ENCODE data around the gene AFF2. TPM values are rescaled to one million over a fixed set of nuclear protein-coding genes. Genes with fewer than 3 reads are reported as not detected.

The AFF2 gene
- polyA plus RNA-seq, 1 experiment, result 0.04 TPM

DNA sequence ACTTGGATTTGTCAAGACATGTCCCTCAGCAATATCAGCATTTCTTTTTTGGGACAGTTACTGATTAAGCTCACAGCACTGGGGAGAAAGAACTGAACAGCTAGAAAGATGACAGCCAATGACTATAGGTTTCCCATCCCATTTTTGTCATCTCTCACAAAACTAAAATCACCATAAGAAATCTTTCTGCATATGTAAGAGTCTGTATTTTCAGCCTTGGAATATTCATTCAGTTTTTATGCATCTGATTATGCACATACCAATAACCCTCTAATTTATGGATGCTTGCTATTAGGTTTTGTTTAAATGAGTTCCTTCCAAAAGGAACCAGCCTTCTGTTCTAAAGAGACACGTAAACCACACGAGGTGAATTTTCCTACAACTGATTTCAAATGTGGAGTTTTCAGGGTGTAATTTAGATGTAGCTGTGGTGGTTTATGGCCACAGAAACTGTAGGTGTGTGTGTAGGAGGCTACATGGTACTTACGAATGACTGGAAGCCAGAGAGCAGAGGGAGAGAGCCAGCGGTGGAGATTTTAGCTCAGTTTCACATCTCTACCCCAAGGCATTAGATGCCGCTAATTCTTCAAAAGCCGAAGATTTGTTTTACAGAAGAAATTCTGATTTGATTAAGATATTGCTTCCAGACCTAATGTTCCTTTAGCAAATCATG, 55.3 kb downstream of the AFF2 start:
- no peak overlapping the region for H3K27ac ChIP-seq (ENCODE audit: low read depth, low read length)
- H3K9me3 ChIP-seq (ENCODE audit: control insufficient read depth, insufficient read depth, low read length), result no peaks in the 10 kb centered on the region
- no peak for DNase-seq (ENCODE audit: low read depth, low spot score)
- ChIA-PET CTCF (no interaction called here), POLR2A (no interaction called here)
- H3K27me3 ChIP-seq (ENCODE audit: control insufficient read depth, insufficient read depth, low read length), result no peaks in the 10 kb centered on the region
- no peak overlapping the region for H3K4me3 ChIP-seq (ENCODE audit: low read depth, low read length)
- TF ChIP-seq, protein P1, sequence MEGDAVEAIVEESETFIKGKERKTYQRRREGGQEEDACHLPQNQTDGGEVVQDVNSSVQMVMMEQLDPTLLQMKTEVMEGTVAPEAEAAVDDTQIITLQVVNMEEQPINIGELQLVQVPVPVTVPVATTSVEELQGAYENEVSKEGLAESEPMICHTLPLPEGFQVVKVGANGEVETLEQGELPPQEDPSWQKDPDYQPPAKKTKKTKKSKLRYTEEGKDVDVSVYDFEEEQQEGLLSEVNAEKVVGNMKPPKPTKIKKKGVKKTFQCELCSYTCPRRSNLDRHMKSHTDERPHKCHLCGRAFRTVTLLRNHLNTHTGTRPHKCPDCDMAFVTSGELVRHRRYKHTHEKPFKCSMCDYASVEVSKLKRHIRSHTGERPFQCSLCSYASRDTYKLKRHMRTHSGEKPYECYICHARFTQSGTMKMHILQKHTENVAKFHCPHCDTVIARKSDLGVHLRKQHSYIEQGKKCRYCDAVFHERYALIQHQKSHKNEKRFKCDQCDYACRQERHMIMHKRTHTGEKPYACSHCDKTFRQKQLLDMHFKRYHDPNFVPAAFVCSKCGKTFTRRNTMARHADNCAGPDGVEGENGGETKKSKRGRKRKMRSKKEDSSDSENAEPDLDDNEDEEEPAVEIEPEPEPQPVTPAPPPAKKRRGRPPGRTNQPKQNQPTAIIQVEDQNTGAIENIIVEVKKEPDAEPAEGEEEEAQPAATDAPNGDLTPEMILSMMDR (IDR thresholded peaks at IDR 0.05; ENCODE audit: low read depth, low read length), result no peak

DNA sequence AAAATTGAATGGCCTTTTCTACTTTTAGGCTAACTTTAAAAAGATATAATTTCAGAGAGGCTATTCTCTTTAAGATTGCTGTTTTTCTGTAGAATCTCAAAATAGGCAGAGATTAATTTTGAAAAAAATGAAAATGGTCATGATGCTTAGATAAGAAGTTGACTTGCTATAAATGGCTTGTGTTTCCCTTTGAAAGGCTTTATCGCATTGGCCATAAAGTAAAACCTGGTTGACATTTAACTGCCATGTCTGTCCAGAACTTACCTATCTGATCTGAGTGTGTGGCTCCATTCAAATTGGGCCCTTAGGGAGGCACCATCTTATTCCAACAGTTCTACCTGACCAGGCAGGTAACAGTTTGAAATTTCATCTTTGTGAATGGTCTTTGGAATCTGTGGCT, 56.1 kb downstream of the AFF2 start:
- Histone ChIP-seq H3K4me3 (ENCODE audit: low read depth, low read length) (no peak overlapping the region), H3K27me3 (ENCODE audit: control insufficient read depth, insufficient read depth, low read length) (no peaks in the 10 kb centered on the region), H3K9me3 (ENCODE audit: control insufficient read depth, insufficient read depth, low read length) (no peaks in the 10 kb centered on the region), H3K27ac (ENCODE audit: low read depth, low read length) (no peak overlapping the region)
- no peak for DNase-seq (ENCODE audit: low read depth, low spot score)
- CTCF ChIA-PET, result no interaction called here
- TF ChIP-seq, protein P1 (IDR thresholded peaks at IDR 0.05; ENCODE audit: low read depth, low read length), result no peak
- POLR2A ChIA-PET, result no interaction called here

DNA sequence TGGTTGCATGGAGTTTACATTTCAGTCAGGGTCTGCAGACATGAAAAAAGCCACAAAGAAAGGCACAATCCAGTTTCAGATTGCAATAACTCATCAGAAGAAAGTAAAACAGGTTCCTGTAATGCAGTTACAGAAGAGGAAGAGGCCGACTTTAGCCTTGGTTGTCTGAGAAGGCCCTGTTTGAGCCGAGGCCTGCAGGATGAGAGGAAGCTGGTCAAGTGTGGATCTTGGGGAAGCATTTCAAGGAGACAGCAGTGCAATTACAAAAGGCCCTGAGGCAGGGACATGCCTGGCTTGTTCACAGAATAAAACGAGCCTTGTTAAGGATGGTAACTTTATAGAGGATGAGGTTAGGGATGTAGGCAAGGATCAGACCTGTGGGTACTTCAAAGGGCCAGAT, 62.4 kb downstream of the AFF2 start:
- CTCF ChIA-PET, result no interaction called here
- Histone ChIP-seq H3K4me3 (ENCODE audit: low read depth, low read length) (no peak overlapping the region), H3K9me3 (ENCODE audit: control insufficient read depth, insufficient read depth, low read length) (no peaks in the 10 kb centered on the region), H3K27me3 (ENCODE audit: control insufficient read depth, insufficient read depth, low read length) (no peaks in the 10 kb centered on the region), H3K27ac (ENCODE audit: low read depth, low read length) (no peak overlapping the region)
- TF ChIP-seq, protein P1 (IDR thresholded peaks at IDR 0.05; ENCODE audit: low read depth, low read length), result no peak
- no peak for DNase-seq (ENCODE audit: low read depth, low spot score)
- POLR2A ChIA-PET, result no interaction called here

DNA sequence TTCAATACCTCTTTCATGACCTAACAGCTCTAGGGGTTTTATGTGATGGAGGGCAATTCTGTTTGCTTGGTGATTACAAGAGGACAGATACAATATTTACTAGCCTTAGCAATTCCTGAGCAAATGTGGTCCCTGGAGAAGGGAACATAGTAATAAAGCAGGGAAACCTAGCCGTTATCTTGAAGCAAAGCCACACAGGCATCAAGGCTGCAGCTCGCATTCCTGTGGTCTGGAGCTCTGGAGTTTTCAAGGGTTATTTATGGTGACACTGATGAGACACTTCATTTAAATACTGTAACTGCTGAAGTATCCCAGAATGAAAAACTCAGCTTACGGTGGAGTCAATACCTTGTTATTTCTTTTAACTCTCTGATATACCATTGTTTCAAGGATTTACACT, 66.8 kb downstream of the AFF2 start:
- TF ChIP-seq, protein P1 (IDR thresholded peaks at IDR 0.05; ENCODE audit: low read depth, low read length), result no peak
- DNase-seq (ENCODE audit: low read depth, low spot score), result no peak
- ChIA-PET CTCF (no interaction called here), POLR2A (no interaction called here)
- no peak overlapping the region for H3K4me3 ChIP-seq (ENCODE audit: low read depth, low read length)
- no peaks in the 10 kb centered on the region for H3K9me3 ChIP-seq (ENCODE audit: control insufficient read depth, insufficient read depth, low read length)
- no peak overlapping the region for H3K27ac ChIP-seq (ENCODE audit: low read depth, low read length)
- H3K27me3 ChIP-seq (ENCODE audit: control insufficient read depth, insufficient read depth, low read length), result no peaks in the 10 kb centered on the region

DNA sequence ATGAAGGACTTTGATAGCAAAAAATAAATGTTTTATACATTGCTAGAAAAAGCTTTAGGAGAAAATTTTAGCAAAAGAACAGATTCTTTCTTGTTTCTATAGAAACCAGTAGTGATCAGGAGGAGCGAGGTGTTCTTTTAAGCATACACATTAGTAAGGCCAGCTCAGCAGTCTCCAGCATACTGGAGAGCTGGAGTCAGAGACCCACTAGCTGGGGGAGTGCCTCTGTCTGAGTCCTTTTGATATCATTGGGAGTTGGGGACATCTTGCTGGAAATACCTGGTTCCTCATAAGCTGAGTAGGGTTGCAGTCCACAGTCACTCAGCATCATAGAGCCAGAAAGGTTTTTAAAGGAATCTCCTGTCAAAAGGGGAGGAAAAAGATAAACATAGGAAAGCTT, 67.4 kb downstream of the AFF2 start:
- H3K27me3 ChIP-seq (ENCODE audit: control insufficient read depth, insufficient read depth, low read length), result no peaks in the 10 kb centered on the region
- ChIA-PET CTCF (no interaction called here), POLR2A (no interaction called here)
- TF ChIP-seq, protein P1 (IDR thresholded peaks at IDR 0.05; ENCODE audit: low read depth, low read length), result no peak
- no peak for DNase-seq (ENCODE audit: low read depth, low spot score)
- no peak overlapping the region for H3K4me3 ChIP-seq (ENCODE audit: low read depth, low read length)
- H3K9me3 ChIP-seq (ENCODE audit: control insufficient read depth, insufficient read depth, low read length), result no peaks in the 10 kb centered on the region
- H3K27ac ChIP-seq (ENCODE audit: low read depth, low read length), result no peak overlapping the region
